Nephron progenitor cell (in vitro differentiated cells): ENCODE data around the gene FNDC3B.

Source experiments
- DNase-seq: peaks from one replicate; pipeline ENCODE4 v3.0.0; 2021
- H3K27ac Mint-ChIP-seq: 2 replicates; pipeline ENCODE4 v1.8.0; 2021; ENCODE audit warnings: mild to moderate bottlenecking, moderate library complexity, mixed read lengths
- H3K27me3 Mint-ChIP-seq: 2 replicates; pipeline ENCODE4 v1.8.0; 2021; ENCODE audit warnings: mild to moderate bottlenecking, low read depth, mixed read lengths; ENCODE audit not compliant: poor library complexity
- H3K36me3 Mint-ChIP-seq: 2 replicates; pipeline ENCODE4 v1.8.0; 2021; ENCODE audit warnings: low read depth, mixed read lengths
- H3K4me1 Mint-ChIP-seq: 2 replicates; pipeline ENCODE4 v1.8.0; 2021; ENCODE audit warnings: mixed read lengths
- H3K4me3 Mint-ChIP-seq: 2 replicates; pipeline ENCODE4 v1.8.0; 2021; ENCODE audit warnings: mild to moderate bottlenecking, moderate library complexity, mixed read lengths
- H3K9me3 Mint-ChIP-seq: 2 replicates; pipeline ENCODE4 v1.8.0; 2021; ENCODE audit warnings: mild to moderate bottlenecking, moderate library complexity, mixed read lengths
- TF ChIP-seq, protein P1 (sequence below): fragments of 200-600 bp; sonication (generic); IDR thresholded peaks from 2 replicates; pipeline ENCODE4 v1.5.0; 2021; ENCODE audit warnings: antibody characterized with exemption

Gene FNDC3B

DNA sequence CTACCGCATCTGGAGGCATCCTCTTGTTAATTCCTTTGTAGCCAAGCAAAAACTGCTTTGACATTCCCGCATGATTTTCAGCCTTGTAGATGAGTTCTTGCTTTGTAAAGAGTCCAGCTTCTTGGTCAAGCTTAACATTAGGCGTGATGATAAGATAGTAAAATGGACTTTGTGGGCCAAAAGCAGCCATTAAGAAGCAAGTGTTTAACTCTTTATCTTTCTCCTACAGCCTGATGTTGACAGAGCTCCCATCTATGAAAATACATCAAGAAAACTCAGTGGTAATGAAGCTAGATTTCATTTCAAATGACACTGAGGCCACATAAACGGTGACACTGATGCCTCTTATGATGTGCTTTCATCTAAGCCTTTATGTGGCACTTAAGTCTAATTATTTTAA, 33.2 kb downstream of the FNDC3B start:
- Mint-ChIP-seq H3K27me3 (no peaks in the 10 kb centered on the region), H3K27ac (no peak overlapping the region), H3K4me3 (no peak overlapping the region), H3K4me1 (peaks cover 65% of the 10 kb centered on the region), H3K9me3 (no peaks in the 10 kb centered on the region), H3K36me3 (peaks cover 33% of the 10 kb centered on the region)
- no peak for DNase-seq
- TF ChIP-seq, protein P1, sequence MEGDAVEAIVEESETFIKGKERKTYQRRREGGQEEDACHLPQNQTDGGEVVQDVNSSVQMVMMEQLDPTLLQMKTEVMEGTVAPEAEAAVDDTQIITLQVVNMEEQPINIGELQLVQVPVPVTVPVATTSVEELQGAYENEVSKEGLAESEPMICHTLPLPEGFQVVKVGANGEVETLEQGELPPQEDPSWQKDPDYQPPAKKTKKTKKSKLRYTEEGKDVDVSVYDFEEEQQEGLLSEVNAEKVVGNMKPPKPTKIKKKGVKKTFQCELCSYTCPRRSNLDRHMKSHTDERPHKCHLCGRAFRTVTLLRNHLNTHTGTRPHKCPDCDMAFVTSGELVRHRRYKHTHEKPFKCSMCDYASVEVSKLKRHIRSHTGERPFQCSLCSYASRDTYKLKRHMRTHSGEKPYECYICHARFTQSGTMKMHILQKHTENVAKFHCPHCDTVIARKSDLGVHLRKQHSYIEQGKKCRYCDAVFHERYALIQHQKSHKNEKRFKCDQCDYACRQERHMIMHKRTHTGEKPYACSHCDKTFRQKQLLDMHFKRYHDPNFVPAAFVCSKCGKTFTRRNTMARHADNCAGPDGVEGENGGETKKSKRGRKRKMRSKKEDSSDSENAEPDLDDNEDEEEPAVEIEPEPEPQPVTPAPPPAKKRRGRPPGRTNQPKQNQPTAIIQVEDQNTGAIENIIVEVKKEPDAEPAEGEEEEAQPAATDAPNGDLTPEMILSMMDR, result no peak

GRCh38 chr3:172073262-172073915, 34.0 kb downstream of the FNDC3B start:
- Mint-ChIP-seq H3K9me3 (no peaks in the 10 kb centered on the region), H3K4me1 (peaks cover 59% of the 10 kb centered on the region), H3K36me3 (peaks cover 40% of the 10 kb centered on the region), H3K27me3 (no peaks in the 10 kb centered on the region), H3K4me3 (no peak overlapping the region), H3K27ac (no peak overlapping the region)
- TF ChIP-seq, protein P1, result no peak
- no peak for DNase-seq

GRCh38 chr3:172074032-172074431, 34.7 kb downstream of the FNDC3B start:
- Mint-ChIP-seq H3K4me1 (peaks cover 52% of the 10 kb centered on the region), H3K4me3 (no peak overlapping the region), H3K27ac (no peak overlapping the region), H3K9me3 (no peaks in the 10 kb centered on the region), H3K27me3 (no peaks in the 10 kb centered on the region), H3K36me3 (peaks cover 47% of the 10 kb centered on the region)
- no peak for DNase-seq
- TF ChIP-seq, protein P1, result no peak

GRCh38 chr3:172074586-172074985, 35.2 kb downstream of the FNDC3B start:
- no peak for DNase-seq
- H3K36me3 Mint-ChIP-seq, result peaks cover 52% of the 10 kb centered on the region
- H3K27me3 Mint-ChIP-seq, result no peaks in the 10 kb centered on the region
- H3K27ac Mint-ChIP-seq, result no peak overlapping the region
- TF ChIP-seq, protein P1, result no peak
- no peak overlapping the region for H3K4me3 Mint-ChIP-seq
- H3K4me1 Mint-ChIP-seq, result peaks cover 47% of the 10 kb centered on the region
- no peaks in the 10 kb centered on the region for H3K9me3 Mint-ChIP-seq

DNA sequence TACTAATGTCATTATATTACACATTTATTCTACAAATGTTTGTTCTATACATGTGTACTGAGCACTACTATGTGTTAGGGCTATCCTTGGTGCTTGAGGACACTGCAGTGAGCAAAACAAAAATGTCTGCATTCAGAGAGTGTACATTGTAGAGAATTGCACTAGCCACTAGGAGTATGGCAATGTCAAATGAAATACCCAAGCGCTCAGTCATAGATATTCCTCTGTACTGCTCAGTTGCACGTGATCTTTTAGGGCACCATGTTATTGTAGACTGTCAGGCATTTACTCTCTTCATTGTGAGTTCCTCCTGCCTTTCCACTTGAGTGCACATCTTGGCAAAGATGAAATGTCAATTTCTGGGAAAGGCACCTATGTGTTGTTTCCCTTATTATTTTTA, 36.8 kb downstream of the FNDC3B start:
- no peak overlapping the region for H3K27ac Mint-ChIP-seq
- H3K27me3 Mint-ChIP-seq, result no peaks in the 10 kb centered on the region
- TF ChIP-seq, protein P1, result no peak
- peaks cover 34% of the 10 kb centered on the region for H3K4me1 Mint-ChIP-seq
- no peak for DNase-seq
- H3K4me3 Mint-ChIP-seq, result no peak overlapping the region
- peaks cover 63% of the 10 kb centered on the region for H3K36me3 Mint-ChIP-seq
- H3K9me3 Mint-ChIP-seq, result no peaks in the 10 kb centered on the region

GRCh38 chr3:172077197-172077757, 37.9 kb downstream of the FNDC3B start:
- no peak overlapping the region for H3K4me3 Mint-ChIP-seq
- H3K4me1 Mint-ChIP-seq, result peaks cover 32% of the 10 kb centered on the region
- no peaks in the 10 kb centered on the region for H3K9me3 Mint-ChIP-seq
- TF ChIP-seq, protein P1, result no peak
- no peak for DNase-seq
- no peak overlapping the region for H3K27ac Mint-ChIP-seq
- no peaks in the 10 kb centered on the region for H3K27me3 Mint-ChIP-seq
- peaks cover 73% of the 10 kb centered on the region for H3K36me3 Mint-ChIP-seq
